ENCODE data around the gene CNOT6.
"Not testable (repeated sequence)": the region's sequence is repeated elsewhere in the genome, so short reads cannot be mapped to it uniquely, and the experiment has no call there.

Gene CNOT6

GRCh38 chr5:180495991-180496741 lies 2.0 kb downstream of the CNOT6 start:
- POLR2A ChIA-PET = interaction anchor here (0.6 kb wide), 1 partner anchor 30 kb away, joined by 4 read pairs; no protein-coding TSS in a partner anchor
- Histone ChIP-seq H3K4me1 (ENCODE audit: control insufficient read depth, insufficient read depth, low read length) (peaks cover 14% of the 10 kb centered on the region), H3K27ac (ENCODE audit: extremely low read depth, low read depth, low read length) (peak overlapping the region; percentile 18; the same call in 1 of the 2 replicates), H3K4me3 (ENCODE audit: low read depth, low read length) (peak overlapping the region; percentile 99; the same call in 1 of the 2 replicates), H3K9me3 (ENCODE audit: control insufficient read depth, insufficient read depth, low read depth, low read length) (no peaks in the 10 kb centered on the region), H3K36me3 (ENCODE audit: control insufficient read depth in 2 of 2, insufficient read depth in 1 of 2, low read length in 2 of 2) (peaks cover 10 to 29% of the 10 kb centered on the region in 2 experiments; a peak in 2 of 3 replicates)
- TF ChIP-seq ZBTB17 (tag by site-specific recombination; IDR thresholded peaks at IDR 0.05) (peak; percentile 78), ZBTB49 (tag by site-specific recombination; IDR thresholded peaks at IDR 0.05; ENCODE audit: low read depth) (no peak), ATF2 (tag by site-specific recombination; IDR thresholded peaks at IDR 0.05; ENCODE audit: low read depth) (peak; percentile 20; the same call in 1 of the 2 replicates), ZEB2 (tag by site-specific recombination; IDR thresholded peaks at IDR 0.05) (peak; percentile 11; the same call in 1 of the 2 replicates)
- CTCF ChIA-PET = no interaction called here

GRCh38 chr5:180496806-180497205 lies 2.6 kb downstream of the CNOT6 start:
- H3K9me3 ChIP-seq (ENCODE audit: control insufficient read depth, insufficient read depth, low read depth, low read length); CTCF ChIA-PET; H3K4me3 ChIP-seq (ENCODE audit: low read depth, low read length); H3K27ac ChIP-seq (ENCODE audit: extremely low read depth, low read depth, low read length): not testable (repeated sequence)
- POLR2A ChIA-PET = interaction anchor here (0.6 kb wide), 1 partner anchor 31 kb away, joined by 4 read pairs; no protein-coding TSS in a partner anchor
- H3K4me1 ChIP-seq (ENCODE audit: control insufficient read depth, insufficient read depth, low read length) = peaks cover 14% of the 10 kb centered on the region
- H3K36me3 ChIP-seq (ENCODE audit: control insufficient read depth in 2 of 2, insufficient read depth in 1 of 2, low read length in 2 of 2) = peaks cover 10 to 29% of the 10 kb centered on the region in 2 experiments; a peak in 2 of 3 replicates

- Histone ChIP-seq H3K36me3 (ENCODE audit: control insufficient read depth in 2 of 2, insufficient read depth in 1 of 2, low read length in 2 of 2) (peaks cover 10 to 29% of the 10 kb centered on the region in 2 experiments; a peak in 2 of 3 replicates), H3K4me1 (ENCODE audit: control insufficient read depth, insufficient read depth, low read length) (peaks cover 18% of the 10 kb centered on the region)
- POLR2A ChIA-PET; H3K4me3 ChIP-seq (ENCODE audit: low read depth, low read length); H3K27ac ChIP-seq (ENCODE audit: extremely low read depth, low read depth, low read length); H3K9me3 ChIP-seq (ENCODE audit: control insufficient read depth, insufficient read depth, low read depth, low read length): not testable (repeated sequence)
- CTCF ChIA-PET = interaction anchor here (0.6 kb wide), 1 partner anchor 221 kb away, joined by 4 read pairs; no protein-coding TSS in a partner anchor
Measured at GRCh38 chr5:180497865-180498264, 3.7 kb downstream of the CNOT6 start.

- peaks cover 18% of the 10 kb centered on the region for H3K4me1 ChIP-seq (ENCODE audit: control insufficient read depth, insufficient read depth, low read length)
- ChIA-PET POLR2A (no interaction called here), CTCF (interaction anchor here (0.6 kb wide), 1 partner anchor 58 kb away, joined by 3 read pairs; no protein-coding TSS in a partner anchor)
- H3K4me3 ChIP-seq (ENCODE audit: low read depth, low read length) = no peak overlapping the region
- H3K36me3 ChIP-seq (ENCODE audit: control insufficient read depth in 2 of 2, insufficient read depth in 1 of 2, low read length in 2 of 2) = peaks cover 10 to 29% of the 10 kb centered on the region in 2 experiments; a peak in 2 of 3 replicates
- no peaks in the 10 kb centered on the region for H3K9me3 ChIP-seq (ENCODE audit: control insufficient read depth, insufficient read depth, low read depth, low read length)
- TF ChIP-seq KLF8 (tag by site-specific recombination; IDR thresholded peaks at IDR 0.05) (no peak), EGR2 (tag by site-specific recombination; IDR thresholded peaks at IDR 0.05; ENCODE audit: low read depth) (peak; percentile 57; the same call in 1 of the 2 replicates), YY2 (tag by site-specific recombination; IDR thresholded peaks at IDR 0.05) (no peak), ZFHX2 (tag by site-specific recombination; conservative IDR thresholded peaks at IDR 0.05) (0 out of 2 replicates have a peak, but pooled peaks have one; percentile 16)
- no peak overlapping the region for H3K27ac ChIP-seq (ENCODE audit: extremely low read depth, low read depth, low read length)
Measured at GRCh38 chr5:180498378-180498777, 4.2 kb downstream of the CNOT6 start.
